Tibial nerve (tissue), 4 donors: ENCODE data around the gene NF2. TPM values are rescaled to one million over a fixed set of nuclear protein-coding genes. Genes with fewer than 3 reads are reported as not detected.

Source experiments
- DNase-seq, 2 donors: peaks; one replicate each; pipeline ENCODE4 v3.0.0-alpha.2; 2019; ENCODE audit warnings: low spot score in 2 of 2
- H3K27ac ChIP-seq, 4 donors: fragments of 200-600 bp; sonication (generic) in 3 of 4; one replicate each; pipeline ENCODE4 v1.5.1; 2017 to 2019; ENCODE audit warnings: mild to moderate bottlenecking in 1 of 4
- H3K27me3 ChIP-seq, 2 donors: fragments of 200-600 bp; sonication (generic) in 1 of 2; one replicate each; pipeline versions ENCODE4 v1.5.1 to v1.6.0; 2017 to 2019
- H3K36me3 ChIP-seq, 3 donors: fragments of 200-600 bp; sonication (generic); one replicate each; pipeline ENCODE4 v1.5.1; 2018 to 2019
- H3K4me1 ChIP-seq, 4 donors: fragments of 200-600 bp; sonication (generic) in 3 of 4; one replicate each; pipeline ENCODE4 v1.5.1; 2017 to 2019
- H3K4me3 ChIP-seq, 4 donors: fragments of 200-600 bp; sonication (generic) in 3 of 4; one replicate each; pipeline ENCODE4 v1.5.1; 2017 to 2019; ENCODE audit warnings: mild to moderate bottlenecking in 1 of 4, moderate library complexity in 1 of 4
- H3K9me3 ChIP-seq, 4 donors: fragments of 200-600 bp; sonication (generic) in 3 of 4; one replicate each; pipeline ENCODE4 v1.5.1; 2017 to 2019
- CTCF ChIP-seq, 5 experiments: fragments of 200-600 bp in 3 of 5; fragments of 450-650 bp in 2 of 5; sonication (generic) in 3 of 5; IDR thresholded peaks; one replicate each; pipeline ENCODE4 v1.5.1; 2016 to 2019; ENCODE audit warnings: antibody characterized with exemption in 5 of 5, mild to moderate bottlenecking in 3 of 5, moderate library complexity in 2 of 5
- EP300 ChIP-seq, 2 donors: sonication (generic); formaldehyde crosslinking; IDR thresholded peaks; one replicate each; pipeline ENCODE4 v1.6.1; 2017; ENCODE audit warnings: antibody characterized with exemption in 2 of 2, mild to moderate bottlenecking in 1 of 2
- POLR2A ChIP-seq, 2 donors: fragments of 450-650 bp; IDR thresholded peaks; one replicate each; pipeline ENCODE4 v1.6.1; 2017; ENCODE audit warnings: antibody characterized with exemption in 2 of 2, mild to moderate bottlenecking in 2 of 2, moderate library complexity in 2 of 2
- WGBS, 2 donors: methylation state at CpG; one replicate each; pipeline ENCODE4 v1.1.5; 2018; 5-methylcytosine and 5-hydroxymethylcytosine counted together
- total RNA-seq, 4 donors: library from RNA; depleted of rRNA; stranded (reverse); fragments of >200 nt; gene quantifications; one replicate each; pipeline ENCODE4 v1.1.0, GENCODE V29; 2016

NF2 gene
- total RNA-seq, 4 donors from 2014 or later, result 24.9 to 39.0 (median 28.8) TPM

DNA sequence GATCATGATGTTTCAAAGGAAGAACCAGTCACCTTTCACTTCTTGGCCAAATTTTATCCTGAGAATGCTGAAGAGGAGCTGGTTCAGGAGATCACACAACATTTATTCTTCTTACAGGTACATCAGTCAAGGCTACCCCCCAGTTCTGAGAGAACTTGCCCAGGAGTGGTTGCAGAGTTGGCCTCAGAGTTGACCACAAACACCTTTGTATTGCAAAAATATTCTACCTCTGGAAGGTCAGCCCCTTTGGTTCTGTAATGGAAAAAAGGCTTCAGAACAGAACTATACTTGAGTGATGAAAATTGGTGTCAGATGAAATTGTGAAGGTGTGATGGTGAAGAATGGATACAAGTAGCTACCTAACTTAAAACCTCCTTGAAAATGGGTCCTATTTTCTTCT is 35.7 kb downstream of the NF2 start:
- DNase-seq, result no peak
- Histone ChIP-seq H3K4me3 (no peak overlapping the region), H3K4me1 (peaks cover 0 to 7% (median 0%) of the 10 kb centered on the region in 4 donors), H3K27ac (no peak overlapping the region), H3K9me3 (no peaks in the 10 kb centered on the region), H3K27me3 (no peaks in the 10 kb centered on the region), H3K36me3 (peaks cover 0 to 57% (median 0%) of the 10 kb centered on the region in 3 donors)
- TF ChIP-seq EP300 (IDR thresholded peaks at IDR 0.05), result no peak
- no peak for TF ChIP-seq CTCF (IDR thresholded peaks at IDR 0.05)
- no peak for TF ChIP-seq POLR2A (IDR thresholded peaks at IDR 0.05)

DNA sequence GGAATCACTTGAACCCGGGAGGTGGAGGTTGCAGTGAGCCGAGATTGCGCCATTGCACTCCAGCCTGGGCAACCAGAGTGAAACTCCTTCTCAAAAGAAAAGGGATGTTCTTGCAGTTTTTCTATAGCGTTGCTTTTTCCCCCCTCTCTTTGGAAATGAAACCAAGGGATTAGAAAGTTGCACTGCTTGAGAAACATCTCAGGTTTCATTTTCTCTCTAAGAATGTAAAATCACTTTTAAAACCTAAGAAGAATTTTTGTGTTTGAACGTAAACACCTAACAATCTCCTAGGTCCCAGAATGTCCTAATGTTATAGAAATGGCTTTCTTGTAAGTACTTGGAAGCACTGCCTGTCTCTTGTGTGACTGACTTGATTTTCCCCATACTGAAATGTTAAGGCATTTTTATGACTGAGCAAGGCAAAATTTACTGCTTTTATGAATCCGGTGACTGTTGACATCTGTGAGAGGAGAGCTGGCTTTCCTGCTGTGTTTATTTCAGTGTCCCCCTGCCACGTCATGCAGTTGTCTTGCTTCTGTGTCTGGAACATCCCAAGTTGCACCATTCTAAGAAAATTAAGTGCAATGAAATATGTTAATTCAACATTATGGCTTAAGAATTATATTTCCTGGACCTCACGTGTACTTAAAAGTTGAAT is 37.7 kb downstream of the NF2 start:
- H3K27ac ChIP-seq, result no peak overlapping the region

DNA sequence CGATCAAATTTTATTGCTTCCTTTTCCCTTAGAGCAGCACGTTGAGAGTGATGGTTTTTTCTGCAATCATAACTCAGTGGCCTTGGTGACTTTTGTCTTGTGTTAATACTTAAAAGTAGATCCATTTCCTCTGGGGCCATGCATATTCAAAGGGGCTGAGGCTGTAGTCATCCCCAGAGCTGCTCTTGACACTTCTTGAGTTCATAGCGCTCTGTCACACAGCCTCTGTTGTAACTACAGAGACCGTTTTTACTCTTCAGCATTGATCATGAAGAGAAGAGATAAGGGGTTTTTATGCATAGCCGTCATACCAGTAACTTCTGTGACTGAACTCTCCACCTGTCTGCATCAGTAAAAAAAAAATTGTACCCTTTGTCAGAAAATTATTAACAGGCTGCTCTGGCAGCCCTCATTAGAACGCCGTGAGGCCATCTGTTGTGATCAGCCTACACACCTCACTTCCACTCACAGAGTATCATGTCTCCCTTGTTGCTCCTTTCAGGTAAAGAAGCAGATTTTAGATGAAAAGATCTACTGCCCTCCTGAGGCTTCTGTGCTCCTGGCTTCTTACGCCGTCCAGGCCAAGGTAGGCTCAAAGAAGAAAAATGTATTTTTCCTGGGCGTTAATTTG is 38.4 kb downstream of the NF2 start:
- WGBS, 2 donors, result 78 to 81% methylated on average over 10 of the region's 10 CpGs
- no peak for DNase-seq
- H3K4me3 ChIP-seq, result no peak overlapping the region
- H3K36me3 ChIP-seq, result peaks cover 0 to 76% (median 0%) of the 10 kb centered on the region in 3 donors
- no peak overlapping the region for H3K27ac ChIP-seq
- TF ChIP-seq EP300 (IDR thresholded peaks at IDR 0.05), result no peak
- no peak for TF ChIP-seq POLR2A (IDR thresholded peaks at IDR 0.05)
- TF ChIP-seq CTCF (IDR thresholded peaks at IDR 0.05), result no peak
- H3K9me3 ChIP-seq, result no peaks in the 10 kb centered on the region
- H3K27me3 ChIP-seq, result no peaks in the 10 kb centered on the region
- H3K4me1 ChIP-seq, result no peaks in the 10 kb centered on the region

More for the DNA sequence above, 37.7 kb downstream of the NF2 start:
- no peak for DNase-seq
- no peaks in the 10 kb centered on the region for H3K9me3 ChIP-seq
- H3K4me3 ChIP-seq, result no peak overlapping the region
- no peaks in the 10 kb centered on the region for H3K4me1 ChIP-seq
- WGBS, 2 donors, result 71% methylated on average over 8 of the region's 8 CpGs
- H3K36me3 ChIP-seq, result peaks cover 0 to 70% (median 0%) of the 10 kb centered on the region in 3 donors
- H3K27me3 ChIP-seq, result no peaks in the 10 kb centered on the region
- TF ChIP-seq CTCF (IDR thresholded peaks at IDR 0.05), result no peak
- TF ChIP-seq POLR2A (IDR thresholded peaks at IDR 0.05), result no peak
- no peak for TF ChIP-seq EP300 (IDR thresholded peaks at IDR 0.05)

DNA sequence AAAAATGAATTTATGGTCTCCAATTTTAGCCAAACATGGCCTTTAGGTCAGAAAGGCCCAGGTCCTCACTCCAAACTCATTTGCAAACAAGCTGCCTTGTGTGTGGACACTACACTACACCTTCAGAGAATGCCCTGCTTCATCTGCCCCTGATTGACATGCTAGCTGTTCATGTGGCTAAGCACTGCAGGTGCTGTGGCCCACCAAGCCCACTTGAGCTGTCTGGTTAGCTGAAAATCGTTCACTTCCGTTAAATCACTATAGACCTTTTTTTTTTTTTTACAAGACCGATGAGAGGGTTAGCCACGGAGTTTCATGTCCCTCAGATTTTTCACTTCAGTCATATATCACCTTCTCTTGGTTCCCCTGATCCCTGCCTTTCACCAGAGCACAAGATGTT is 39.3 kb downstream of the NF2 start:
- Histone ChIP-seq H3K4me3 (no peak overlapping the region), H3K27me3 (no peaks in the 10 kb centered on the region), H3K27ac (no peak overlapping the region), H3K4me1 (no peaks in the 10 kb centered on the region), H3K9me3 (no peaks in the 10 kb centered on the region), H3K36me3 (peaks cover 0 to 74% (median 0%) of the 10 kb centered on the region in 3 donors)
- TF ChIP-seq EP300 (IDR thresholded peaks at IDR 0.05), result no peak
- no peak for TF ChIP-seq CTCF (IDR thresholded peaks at IDR 0.05)
- TF ChIP-seq POLR2A (IDR thresholded peaks at IDR 0.05), result no peak
- 73 to 89% methylated on average over 4 of the region's 4 CpGs for WGBS, 2 donors
- no peak for DNase-seq

DNA sequence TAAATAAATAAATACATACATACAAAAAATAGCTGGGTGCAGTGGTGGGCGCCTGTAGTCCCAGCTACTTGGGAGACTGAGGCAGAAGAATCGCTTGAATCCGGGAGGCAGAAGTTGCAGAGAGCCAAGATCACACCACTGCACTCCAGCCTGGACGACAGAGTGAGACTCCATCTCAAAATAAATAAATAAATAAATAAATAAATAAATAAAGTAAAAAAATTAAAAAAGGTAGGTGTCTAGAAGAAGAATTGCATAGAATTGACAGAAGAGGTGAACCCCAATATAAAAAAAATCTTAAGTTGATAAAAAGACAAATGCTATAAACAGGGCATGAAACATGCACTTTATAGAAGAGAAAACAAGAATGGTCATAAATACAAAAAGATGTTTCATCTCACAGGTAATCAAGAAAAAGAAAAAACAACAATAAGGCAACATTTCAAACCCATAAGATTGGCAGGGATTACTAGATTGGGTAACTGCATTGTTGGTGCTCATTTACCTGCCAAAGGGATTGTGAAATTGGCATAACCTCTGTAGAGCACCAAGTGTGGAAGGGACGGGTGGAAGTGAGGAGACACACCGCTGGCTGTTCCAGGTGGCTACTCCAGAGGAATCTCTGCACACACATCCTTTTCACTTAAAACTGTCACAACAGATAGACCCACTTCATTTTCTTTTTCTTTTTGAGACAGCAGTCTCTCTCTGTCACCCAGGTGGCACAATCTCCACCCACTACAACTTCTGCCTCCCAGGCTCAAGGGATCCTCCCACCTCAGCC is 44.7 kb downstream of the NF2 start:
- no peak for TF ChIP-seq EP300 (IDR thresholded peaks at IDR 0.05)
- no peak for TF ChIP-seq CTCF (IDR thresholded peaks at IDR 0.05)
- no peak for TF ChIP-seq POLR2A (IDR thresholded peaks at IDR 0.05)
- no peaks in the 10 kb centered on the region for H3K9me3 ChIP-seq
- DNase-seq, result no peak
- H3K36me3 ChIP-seq, result peaks cover 0 to 67% (median 0%) of the 10 kb centered on the region in 3 donors
- no peaks in the 10 kb centered on the region for H3K27me3 ChIP-seq
- 94% methylated on average over 6 of the region's 6 CpGs for WGBS, 2 donors
- H3K4me3 ChIP-seq, result no peak overlapping the region
- no peak overlapping the region for H3K27ac ChIP-seq
- no peaks in the 10 kb centered on the region for H3K4me1 ChIP-seq
